ENCODE data around the gene KRTAP4-16. TPM values are rescaled to one million over a fixed set of nuclear protein-coding genes. Genes with fewer than 3 reads are reported as not detected.
"Not testable (repeated sequence)": the region's sequence is repeated elsewhere in the genome, so short reads cannot be mapped to it uniquely, and the experiment has no call there.

Gene KRTAP4-16
- total RNA-seq (2014; rRNA removed; shearing (Covaris generic); ENCODE audit: low replicate concordance), result not detected in 2 replicates

GRCh38 chr17:41101586-41102259 lies at the start of gene KRTAP4-16:
TSS of gene KRTAP4-16 (minus strand) at chr17:41102209. CDS start at chr17:41102209, 0 bp downstream.
- in situ Hi-C loops (cut with HindIII; ENCODE audit: low pct_unique_long_range_greater_than_20kb, low sequenced_read_pairs), result no loop called here
- DNase-seq (ENCODE audit: low read depth), result no peak

- in situ Hi-C loops (cut with HindIII; ENCODE audit: low pct_unique_long_range_greater_than_20kb, low sequenced_read_pairs), result no loop called here
- no peak for DNase-seq (ENCODE audit: low read depth)
Observed at GRCh38 chr17:41151525-41151924, 49.5 kb upstream of the KRTAP4-16 start.

GRCh38 chr17:41150026-41150425 lies 48.0 kb upstream of the KRTAP4-16 start:
- DNase-seq (ENCODE audit: low read depth), result no peak
- in situ Hi-C loops (cut with HindIII; ENCODE audit: low pct_unique_long_range_greater_than_20kb, low sequenced_read_pairs), result no loop called here

- in situ Hi-C loops (cut with HindIII; ENCODE audit: low pct_unique_long_range_greater_than_20kb, low sequenced_read_pairs), result no loop called here
- DNase-seq (ENCODE audit: low read depth), result no peak
Observed at GRCh38 chr17:41149652-41149985, 47.6 kb upstream of the KRTAP4-16 start, which contains the start of gene KRTAP4-5. TSS of gene KRTAP4-5 (minus strand) at chr17:41149825. CDS start at chr17:41149767, 58 bp downstream.

- in situ Hi-C loops (cut with HindIII; ENCODE audit: low pct_unique_long_range_greater_than_20kb, low sequenced_read_pairs); DNase-seq (ENCODE audit: low read depth): not testable (repeated sequence)
Observed at GRCh38 chr17:41148971-41149651, 47.1 kb upstream of the KRTAP4-16 start.

GRCh38 chr17:41147531-41148204 lies 45.7 kb upstream of the KRTAP4-16 start:
- in situ Hi-C loops (cut with HindIII; ENCODE audit: low pct_unique_long_range_greater_than_20kb, low sequenced_read_pairs), result no loop called here

GRCh38 chr17:41145261-41145660 lies 43.3 kb upstream of the KRTAP4-16 start:
- in situ Hi-C loops (cut with HindIII; ENCODE audit: low pct_unique_long_range_greater_than_20kb, low sequenced_read_pairs), result no loop called here
- no peak for DNase-seq (ENCODE audit: low read depth)

More at GRCh38 chr17:41147531-41148204, 45.7 kb upstream of the KRTAP4-16 start:
- no peak for DNase-seq (ENCODE audit: low read depth)

- in situ Hi-C loops (cut with HindIII; ENCODE audit: low pct_unique_long_range_greater_than_20kb, low sequenced_read_pairs), result no loop called here
- no peak for DNase-seq (ENCODE audit: low read depth)
Observed at GRCh38 chr17:41144846-41145245, 42.8 kb upstream of the KRTAP4-16 start.

- DNase-seq (ENCODE audit: low read depth), result no peak
- in situ Hi-C loops (cut with HindIII; ENCODE audit: low pct_unique_long_range_greater_than_20kb, low sequenced_read_pairs), result no loop called here
Observed at GRCh38 chr17:41141361-41141760, 39.4 kb upstream of the KRTAP4-16 start.

GRCh38 chr17:41140360-41141131 lies 38.5 kb upstream of the KRTAP4-16 start, which contains the start of gene KRTAP4-6:
TSS of gene KRTAP4-6 (minus strand) at chr17:41140544. CDS start at chr17:41140487, 57 bp downstream.
- in situ Hi-C loops (cut with HindIII; ENCODE audit: low pct_unique_long_range_greater_than_20kb, low sequenced_read_pairs), result no loop called here
- DNase-seq (ENCODE audit: low read depth), result peak; percentile 75

- in situ Hi-C loops (cut with HindIII; ENCODE audit: low pct_unique_long_range_greater_than_20kb, low sequenced_read_pairs); DNase-seq (ENCODE audit: low read depth): not testable (repeated sequence)
Observed at GRCh38 chr17:41139865-41140264, 37.9 kb upstream of the KRTAP4-16 start.

GRCh38 chr17:41133880-41134735 lies 32.1 kb upstream of the KRTAP4-16 start:
- DNase-seq (ENCODE audit: low read depth), result no peak
- in situ Hi-C loops (cut with HindIII; ENCODE audit: low pct_unique_long_range_greater_than_20kb, low sequenced_read_pairs), result no loop called here

GRCh38 chr17:41131979-41132378 lies 30.0 kb upstream of the KRTAP4-16 start:
- DNase-seq (ENCODE audit: low read depth), result peak; percentile 16
- in situ Hi-C loops (cut with HindIII; ENCODE audit: low pct_unique_long_range_greater_than_20kb, low sequenced_read_pairs), result no loop called here

- in situ Hi-C loops (cut with HindIII; ENCODE audit: low pct_unique_long_range_greater_than_20kb, low sequenced_read_pairs), result no loop called here
- DNase-seq (ENCODE audit: low read depth), result no peak
Observed at GRCh38 chr17:41127371-41127770, 25.4 kb upstream of the KRTAP4-16 start.

- in situ Hi-C loops (cut with HindIII; ENCODE audit: low pct_unique_long_range_greater_than_20kb, low sequenced_read_pairs), result no loop called here
- DNase-seq (ENCODE audit: low read depth), result no peak
Observed at GRCh38 chr17:41126412-41126811, 24.4 kb upstream of the KRTAP4-16 start.

- in situ Hi-C loops (cut with HindIII; ENCODE audit: low pct_unique_long_range_greater_than_20kb, low sequenced_read_pairs), result no loop called here
Observed at GRCh38 chr17:41125064-41125463, 23.1 kb upstream of the KRTAP4-16 start.

GRCh38 chr17:41123991-41124371 lies 22.0 kb upstream of the KRTAP4-16 start, which contains the start of gene KRTAP4-12:
TSS of gene KRTAP4-12 (minus strand) at chr17:41124182. CDS start at chr17:41124122, 60 bp downstream.
- DNase-seq (ENCODE audit: low read depth); in situ Hi-C loops (cut with HindIII; ENCODE audit: low pct_unique_long_range_greater_than_20kb, low sequenced_read_pairs): not testable (repeated sequence)

More at GRCh38 chr17:41125064-41125463, 23.1 kb upstream of the KRTAP4-16 start:
- DNase-seq (ENCODE audit: low read depth), result no peak

Data from Caki2 (cell line).